NAMALWA (cell line): Measurements from ENCODE around the gene GPR39.

ENCODE experiments used
- DNase-seq: peaks from one replicate; pipeline ENCODE4 v3.0.0-alpha.2; 2015; ENCODE audit warnings: low spot score

GPR39 gene

GRCh38 chr2:132567682-132568081 lies 151.1 kb downstream of the GPR39 start:
- DNase-seq: no peak

GRCh38 chr2:132568656-132569055 lies 152.1 kb downstream of the GPR39 start:
- DNase-seq: no peak

- DNase-seq: no peak
These were observed 156.9 kb downstream of the GPR39 start for GRCh38 chr2:132573444-132574007.

- no peak for DNase-seq
These were observed 161.1 kb downstream of the GPR39 start for GRCh38 chr2:132577686-132578085.

GRCh38 chr2:132581591-132581990 lies 165.0 kb downstream of the GPR39 start:
- DNase-seq: no peak

GRCh38 chr2:132581991-132582738 lies 165.6 kb downstream of the GPR39 start:
- DNase-seq: no peak

GRCh38 chr2:132583666-132584360 lies 167.2 kb downstream of the GPR39 start:
- DNase-seq: no peak

- no peak for DNase-seq
These were observed 168.6 kb downstream of the GPR39 start for GRCh38 chr2:132584976-132585817.

GRCh38 chr2:132586101-132586511 lies 169.5 kb downstream of the GPR39 start:
- no peak for DNase-seq

GRCh38 chr2:132586835-132587234 lies 170.2 kb downstream of the GPR39 start:
- no peak for DNase-seq

- no peak for DNase-seq
These were observed 172.0 kb downstream of the GPR39 start for GRCh38 chr2:132588576-132588975.

- DNase-seq: no peak
These were observed 172.7 kb downstream of the GPR39 start for GRCh38 chr2:132589111-132589830.

- DNase-seq: no peak
These were observed 173.4 kb downstream of the GPR39 start for GRCh38 chr2:132589966-132590365.

- DNase-seq: no peak
These were observed 176.6 kb downstream of the GPR39 start for GRCh38 chr2:132593171-132593570.

GRCh38 chr2:132595186-132595585 lies 178.6 kb downstream of the GPR39 start:
- DNase-seq: no peak

- no peak for DNase-seq
These were observed 179.1 kb downstream of the GPR39 start for GRCh38 chr2:132595693-132596092.

- DNase-seq: no peak
These were observed 180.6 kb downstream of the GPR39 start for GRCh38 chr2:132597166-132597565.

GRCh38 chr2:132597831-132598230 lies 181.2 kb downstream of the GPR39 start:
- no peak for DNase-seq

- no peak for DNase-seq
These were observed 181.9 kb downstream of the GPR39 start for GRCh38 chr2:132598536-132598935.

GRCh38 chr2:132599556-132599955 lies 183.0 kb downstream of the GPR39 start:
- no peak for DNase-seq

GRCh38 chr2:132604561-132604960 lies 188.0 kb downstream of the GPR39 start:
- DNase-seq: no peak
